Measurements from ENCODE around the gene LHPP. TPM values are rescaled to one million over a fixed set of nuclear protein-coding genes. Genes with fewer than 3 reads are reported as not detected.

The LHPP gene
- total RNA-seq, 1 experiment from 2014 or later: 6.6 TPM

DNA sequence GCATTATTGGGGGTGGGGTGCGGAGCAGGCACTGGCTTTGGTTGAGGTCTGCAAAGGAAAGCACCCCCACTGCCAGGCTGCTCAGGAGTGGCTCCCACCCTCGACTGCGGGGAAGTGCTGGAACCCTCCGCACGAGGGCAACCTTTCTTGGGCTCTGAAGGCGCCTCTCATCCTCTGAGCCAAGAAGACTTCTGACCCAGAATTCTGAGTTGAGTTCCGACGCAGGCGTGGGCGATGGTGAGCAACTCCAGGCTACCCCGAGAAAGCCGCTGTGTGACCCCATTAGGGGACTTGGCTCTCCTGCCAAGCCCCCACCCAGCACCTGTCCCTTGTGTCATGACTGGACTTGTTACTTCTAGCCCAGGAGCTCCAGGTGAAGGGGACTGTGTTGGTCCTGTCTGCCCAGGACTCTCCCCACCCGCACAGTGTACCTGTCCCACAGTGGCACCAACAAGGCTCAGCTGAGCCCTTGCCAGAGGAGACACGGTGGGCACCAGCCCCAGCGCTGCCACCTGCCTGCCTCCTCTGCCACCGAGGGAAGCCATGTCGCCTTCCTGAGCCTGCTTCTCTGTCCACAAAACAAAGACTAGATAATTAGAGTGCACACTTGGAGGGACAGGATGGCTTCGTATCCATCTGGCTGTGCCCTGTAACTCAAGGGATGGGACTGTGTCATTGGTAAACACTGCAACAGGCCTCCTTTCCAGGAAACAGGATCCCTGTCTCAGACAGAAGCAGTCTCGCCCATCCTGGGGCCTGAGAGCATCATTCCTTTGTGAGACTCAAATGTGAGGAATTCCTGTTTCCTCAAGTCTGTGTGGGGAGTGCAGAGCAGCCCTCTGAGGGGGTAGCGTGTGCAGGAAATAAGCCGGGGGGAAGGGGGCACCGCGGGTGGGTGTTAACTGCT lies 128.8 kb downstream of the LHPP start:
- BruUV-seq (replicated peaks): no TSS peak
- no peak overlapping the region for H3K27ac ChIP-seq (ENCODE audit: low read length)
- no peaks in the 10 kb centered on the region for H3K27me3 ChIP-seq (ENCODE audit: low read length)
- intact Hi-C loops (cut with micrococcal nuclease): no loop called here
- H3F3A ChIP-seq (ENCODE audit: low read length, unreplicated experiment): no peaks in the 10 kb centered on the region
- no peaks in the 10 kb centered on the region for H3K9me2 ChIP-seq (replicated peaks; ENCODE audit: low read length)
- no peak for ATAC-seq
- H3K79me2 ChIP-seq (ENCODE audit: low read length): no peaks in the 10 kb centered on the region
- H3K4me1 ChIP-seq (ENCODE audit: insufficient read depth, low read length): no peaks in the 10 kb centered on the region
- ChIA-PET CTCF (interaction anchor here (1.1 kb wide), 1 partner anchor 21 kb away, joined by 3 read pairs; no protein-coding TSS in a partner anchor), POLR2A (ENCODE audit: unreplicated experiment) (no interaction called here)
- H3K4me2 ChIP-seq (ENCODE audit: low read length): no peak overlapping the region
- H3K9me3 ChIP-seq (ENCODE audit: low read length): no peaks in the 10 kb centered on the region
- H3K36me3 ChIP-seq (ENCODE audit: low read depth, low read length): no peaks in the 10 kb centered on the region
- DNase-seq: no peak
- H4K20me1 ChIP-seq (ENCODE audit: low read length): no peaks in the 10 kb centered on the region
- H3K9ac ChIP-seq (ENCODE audit: low read length): no peak overlapping the region
- H2AFZ ChIP-seq (ENCODE audit: low read length): no peak overlapping the region
- H3K4me3 ChIP-seq (ENCODE audit: low read length): no peak overlapping the region
- TF ChIP-seq EZH2 (IDR thresholded peaks at IDR 0.05; ENCODE audit: low read length, unreplicated experiment) (no peak), EZH2phosphoT487 (IDR thresholded peaks at IDR 0.05; ENCODE audit: borderline replicate concordance, low read length) (no peak)
- TF ChIP-seq, protein P1, sequence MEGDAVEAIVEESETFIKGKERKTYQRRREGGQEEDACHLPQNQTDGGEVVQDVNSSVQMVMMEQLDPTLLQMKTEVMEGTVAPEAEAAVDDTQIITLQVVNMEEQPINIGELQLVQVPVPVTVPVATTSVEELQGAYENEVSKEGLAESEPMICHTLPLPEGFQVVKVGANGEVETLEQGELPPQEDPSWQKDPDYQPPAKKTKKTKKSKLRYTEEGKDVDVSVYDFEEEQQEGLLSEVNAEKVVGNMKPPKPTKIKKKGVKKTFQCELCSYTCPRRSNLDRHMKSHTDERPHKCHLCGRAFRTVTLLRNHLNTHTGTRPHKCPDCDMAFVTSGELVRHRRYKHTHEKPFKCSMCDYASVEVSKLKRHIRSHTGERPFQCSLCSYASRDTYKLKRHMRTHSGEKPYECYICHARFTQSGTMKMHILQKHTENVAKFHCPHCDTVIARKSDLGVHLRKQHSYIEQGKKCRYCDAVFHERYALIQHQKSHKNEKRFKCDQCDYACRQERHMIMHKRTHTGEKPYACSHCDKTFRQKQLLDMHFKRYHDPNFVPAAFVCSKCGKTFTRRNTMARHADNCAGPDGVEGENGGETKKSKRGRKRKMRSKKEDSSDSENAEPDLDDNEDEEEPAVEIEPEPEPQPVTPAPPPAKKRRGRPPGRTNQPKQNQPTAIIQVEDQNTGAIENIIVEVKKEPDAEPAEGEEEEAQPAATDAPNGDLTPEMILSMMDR (conservative IDR thresholded peaks at IDR 0.05; ENCODE audit: low read depth, low read length): no peak

DNA sequence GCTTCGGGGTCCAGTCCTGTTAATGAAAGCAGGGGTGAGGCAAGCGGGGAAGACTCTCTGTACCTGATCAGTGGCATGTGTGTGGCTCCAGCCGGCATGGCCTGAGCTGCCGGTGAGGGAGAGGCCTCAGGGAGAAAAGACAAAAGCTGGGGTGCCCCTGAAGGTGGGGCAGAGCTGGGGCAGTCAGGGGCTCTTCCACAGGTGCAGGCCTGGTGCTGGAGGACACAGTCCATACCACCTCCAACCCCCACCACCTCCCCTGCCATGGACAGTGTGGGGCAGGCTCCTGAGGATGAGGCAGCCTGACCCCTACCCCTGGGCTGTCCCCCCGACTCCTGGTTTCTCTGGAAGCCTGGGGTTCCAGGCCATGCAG lies 129.5 kb downstream of the LHPP start:
- H3K27me3 ChIP-seq (ENCODE audit: low read length): no peaks in the 10 kb centered on the region
- no peak overlapping the region for H3K4me2 ChIP-seq (ENCODE audit: low read length)
- no peak overlapping the region for H2AFZ ChIP-seq (ENCODE audit: low read length)
- DNase-seq (no peak), ATAC-seq (no peak)
- no peaks in the 10 kb centered on the region for H3K79me2 ChIP-seq (ENCODE audit: low read length)
- H3F3A ChIP-seq (ENCODE audit: low read length, unreplicated experiment): no peaks in the 10 kb centered on the region
- no TSS peak for BruUV-seq (replicated peaks)
- H3K9me3 ChIP-seq (ENCODE audit: low read length): no peaks in the 10 kb centered on the region
- no peak for TF ChIP-seq EZH2phosphoT487 (IDR thresholded peaks at IDR 0.05; ENCODE audit: borderline replicate concordance, low read length)
- TF ChIP-seq, protein P1 (conservative IDR thresholded peaks at IDR 0.05; ENCODE audit: low read depth, low read length): no peak
- TF ChIP-seq EZH2 (IDR thresholded peaks at IDR 0.05; ENCODE audit: low read length, unreplicated experiment): no peak
- no peaks in the 10 kb centered on the region for H3K9me2 ChIP-seq (replicated peaks; ENCODE audit: low read length)
- ChIA-PET CTCF (no interaction called here), POLR2A (ENCODE audit: unreplicated experiment) (no interaction called here)
- no peak overlapping the region for H3K27ac ChIP-seq (ENCODE audit: low read length)
- no peak overlapping the region for H3K9ac ChIP-seq (ENCODE audit: low read length)
- no peaks in the 10 kb centered on the region for H3K4me1 ChIP-seq (ENCODE audit: insufficient read depth, low read length)
- H3K4me3 ChIP-seq (ENCODE audit: low read length): no peak overlapping the region
- intact Hi-C loops (cut with micrococcal nuclease): no loop called here
- H3K36me3 ChIP-seq (ENCODE audit: low read depth, low read length): no peaks in the 10 kb centered on the region
- no peaks in the 10 kb centered on the region for H4K20me1 ChIP-seq (ENCODE audit: low read length)

DNA sequence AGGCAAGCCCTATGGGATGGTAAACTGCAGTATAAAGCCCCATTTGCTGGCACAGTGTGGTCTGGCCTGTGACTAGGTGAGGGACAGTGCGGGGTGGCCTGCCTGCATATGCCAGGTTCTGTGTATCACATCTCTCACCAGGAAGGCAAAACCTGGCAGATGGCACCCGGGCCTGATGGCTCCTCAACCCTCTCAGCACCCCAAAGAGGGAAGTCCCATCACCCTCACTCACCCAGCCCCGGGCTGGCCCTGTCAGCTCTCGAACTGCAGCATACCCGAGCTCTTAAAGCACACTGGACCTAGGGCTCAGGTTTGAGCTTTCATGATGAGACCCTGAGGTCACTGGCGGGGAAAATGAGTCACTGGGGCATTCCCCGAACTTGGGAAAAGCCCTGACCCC lies 130.5 kb downstream of the LHPP start:
- H3K27ac ChIP-seq (ENCODE audit: low read length): no peak overlapping the region
- DNase-seq: no peak
- H3K4me3 ChIP-seq (ENCODE audit: low read length): no peak overlapping the region
- H3K9ac ChIP-seq (ENCODE audit: low read length): no peak overlapping the region
- no peaks in the 10 kb centered on the region for H3K4me1 ChIP-seq (ENCODE audit: insufficient read depth, low read length)
- H3K79me2 ChIP-seq (ENCODE audit: low read length): no peaks in the 10 kb centered on the region
- no TSS peak for BruUV-seq (replicated peaks)
- H2AFZ ChIP-seq (ENCODE audit: low read length): no peak overlapping the region
- H3K36me3 ChIP-seq (ENCODE audit: low read depth, low read length): no peaks in the 10 kb centered on the region
- H3K27me3 ChIP-seq (ENCODE audit: low read length): no peaks in the 10 kb centered on the region
- ChIA-PET CTCF (interaction anchor here (0.7 kb wide), 1 partner anchor 149 kb away, joined by 3 read pairs; no protein-coding TSS in a partner anchor), POLR2A (ENCODE audit: unreplicated experiment) (no interaction called here)
- H3K4me2 ChIP-seq (ENCODE audit: low read length): no peak overlapping the region
- no peaks in the 10 kb centered on the region for H3F3A ChIP-seq (ENCODE audit: low read length, unreplicated experiment)
- ATAC-seq: no peak
- no peaks in the 10 kb centered on the region for H3K9me3 ChIP-seq (ENCODE audit: low read length)
- intact Hi-C loops (cut with micrococcal nuclease): no loop called here
- TF ChIP-seq EZH2 (IDR thresholded peaks at IDR 0.05; ENCODE audit: low read length, unreplicated experiment) (no peak), EZH2phosphoT487 (IDR thresholded peaks at IDR 0.05; ENCODE audit: borderline replicate concordance, low read length) (no peak)
- TF ChIP-seq, protein P1 (conservative IDR thresholded peaks at IDR 0.05; ENCODE audit: low read depth, low read length): no peak
- no peaks in the 10 kb centered on the region for H4K20me1 ChIP-seq (ENCODE audit: low read length)
- no peaks in the 10 kb centered on the region for H3K9me2 ChIP-seq (replicated peaks; ENCODE audit: low read length)
